GM12878 (cell line): Measurements from ENCODE around the gene PLXNA4. TPM values are rescaled to one million over a fixed set of nuclear protein-coding genes. Genes with fewer than 3 reads are reported as not detected.

Source experiments
- ATAC-seq: fragments of 200-7000 bp; cut with Tn5 transposase; 3 replicates; pipeline ENCODE4 v1.9.1; 2020; ENCODE audit warnings: mild to moderate bottlenecking, moderate library complexity
- BruUV-seq: library from RNA; stranded (reverse); fragments of 400-500 nt; replicated peaks from 2 replicates; lab custom pipeline; 2021; lab: Mats Ljungman, UMichigan
- CTCF ChIA-PET: fragments of 300-600 bp; sonication (Branson Sonifier 250); formaldehyde crosslinking; extraction: SDS; loops from one replicate; lab custom pipeline; 2021; ENCODE audit warnings: inconsistent platforms; lab: Yijun Ruan, JAX
- POLR2A ChIA-PET: fragments of 350-600 bp; formaldehyde crosslinking; extraction: SDS; loops from one replicate; lab custom pipeline; 2021; ENCODE audit warnings: inconsistent platforms; lab: Charles Lee
- RAD21 ChIA-PET: fragments of 300-600 bp; sonication (Branson Sonifier 250); formaldehyde crosslinking; loops from one replicate; lab custom pipeline; 2023; ENCODE audit warnings: antibody characterized with exemption; ENCODE audit not compliant: unreplicated experiment; lab: Charles Lee
- SMC1A ChIA-PET: fragments of 300-600 bp; sonication (Branson Sonifier 250); formaldehyde crosslinking; loops from one replicate; lab custom pipeline; 2023; ENCODE audit not compliant: unreplicated experiment, uncharacterized antibody; lab: Charles Lee
- DNase-seq: peaks from one replicate; pipeline ENCODE4 v3.0.0-alpha.2; 2011; ENCODE audit warnings: low read depth, low spot score
- FAIRE-seq: peaks from 3 replicates; lab custom pipeline; 2011; peaks lifted over from hg19 to GRCh38; lab: Jason Lieb, UNC
- H2AFZ ChIP-seq: 2 replicates; pipeline ENCODE4 v1.6.0; 2011; ENCODE audit warnings: low read depth, low read length, control low read depth; ENCODE audit not compliant: control insufficient read depth
- H3K27ac ChIP-seq: 2 replicates; pipeline ENCODE4 v1.5.1; 2011; ENCODE audit warnings: control low read depth; ENCODE audit not compliant: control insufficient read depth, insufficient read depth
- H3K27me3 ChIP-seq, 2 experiments: replicated peaks in 1 of 2; 2 replicates each; pipeline versions ENCODE4 v1.6.0 to v1.6.1; 2011; ENCODE audit warnings: low read length in 1 of 2; ENCODE audit not compliant: control insufficient read depth in 2 of 2, insufficient read depth in 2 of 2
- H3K36me3 ChIP-seq, 2 experiments: 2 replicates each; pipeline ENCODE4 v1.5.1; 2011; ENCODE audit warnings: low read length in 1 of 2; ENCODE audit not compliant: control insufficient read depth in 2 of 2, insufficient read depth in 2 of 2
- H3K4me1 ChIP-seq: 2 replicates; pipeline ENCODE4 v1.6.1; 2011; ENCODE audit warnings: mild to moderate bottlenecking, low read length, moderate library complexity, mixed read lengths; ENCODE audit not compliant: control insufficient read depth, insufficient read depth
- H3K4me2 ChIP-seq: 2 replicates; pipeline ENCODE4 v1.6.0; 2011; ENCODE audit warnings: control low read depth; ENCODE audit not compliant: control insufficient read depth, insufficient read depth
- H3K4me3 ChIP-seq: fragments of 200-600 bp; sonication (generic); 2 replicates; pipeline ENCODE4 v1.5.1; 2016
- H3K79me2 ChIP-seq: 2 replicates; pipeline ENCODE4 v1.6.0; 2011; ENCODE audit warnings: low read length; ENCODE audit not compliant: control insufficient read depth, insufficient read depth
- H3K9ac ChIP-seq: 2 replicates; pipeline ENCODE4 v1.8.0; 2011; ENCODE audit warnings: low read length, control low read depth, mixed read lengths; ENCODE audit not compliant: control insufficient read depth, insufficient read depth
- H3K9me3 ChIP-seq: replicated peaks from 3 replicates; pipeline ENCODE4 v1.5.1; 2011; ENCODE audit warnings: mild to moderate bottlenecking, low read length; ENCODE audit not compliant: control insufficient read depth, insufficient read depth
- H4K20me1 ChIP-seq: 2 replicates; pipeline ENCODE4 v1.6.0; 2011; ENCODE audit not compliant: control insufficient read depth, insufficient read depth
- ATF7 ChIP-seq: fragments of 450-650 bp; IDR thresholded peaks from 2 replicates; pipeline ENCODE4 v1.6.1; 2016; ENCODE audit warnings: low read depth, mild to moderate bottlenecking
- E2F8 ChIP-seq: fragments of 450-650 bp; IDR thresholded peaks from 2 replicates; pipeline ENCODE4 v1.6.1; 2018; ENCODE audit warnings: mild to moderate bottlenecking, low read depth, moderate library complexity; ENCODE audit not compliant: partially characterized antibody
- EP300 ChIP-seq, 2 experiments: fragments of 150-350 bp in 1 of 2; IDR thresholded peaks; 2 replicates each; pipeline ENCODE4 v1.6.1; 2011 to 2012; ENCODE audit warnings: low read depth in 2 of 2, low read length in 2 of 2, borderline replicate concordance in 1 of 2, improper control_type of control experiment in 1 of 2, inconsistent platforms in 1 of 2; ENCODE audit not compliant: control insufficient read depth in 1 of 2
- KAT2A ChIP-seq: conservative IDR thresholded peaks from 2 replicates; pipeline ENCODE4 v1.6.1; 2011; ENCODE audit warnings: low read depth, low read length; ENCODE audit not compliant: control insufficient read depth
- LARP7 ChIP-seq: fragments of 450-650 bp; IDR thresholded peaks from 2 replicates; pipeline ENCODE4 v1.6.1; 2017; ENCODE audit warnings: mild to moderate bottlenecking
- MYC ChIP-seq: IDR thresholded peaks from 2 replicates; pipeline ENCODE4 v1.6.1; 2011; ENCODE audit warnings: mild to moderate bottlenecking, low read length, moderate library complexity, inconsistent platforms; ENCODE audit not compliant: insufficient read depth, insufficient replicate concordance, insufficient read length, severe bottlenecking
- POU2F2 ChIP-seq: IDR thresholded peaks from 3 replicates; pipeline ENCODE4 v1.6.1; 2011; ENCODE audit warnings: low read depth, mild to moderate bottlenecking, low read length, borderline replicate concordance
- RBBP5 ChIP-seq: fragments of 200-600 bp; sonication (generic); conservative IDR thresholded peaks from 2 replicates; pipeline ENCODE4 v1.6.1; 2016
- RCOR1 ChIP-seq: conservative IDR thresholded peaks from 2 replicates; pipeline ENCODE4 v1.6.1; 2012; ENCODE audit warnings: low read depth, low read length, improper control_type of control experiment
- RUNX3 ChIP-seq: IDR thresholded peaks from 2 replicates; pipeline ENCODE4 v1.6.1; 2012; ENCODE audit warnings: low read length, inconsistent platforms
- SRF ChIP-seq, 2 experiments: IDR thresholded peaks; 2 replicates each; pipeline ENCODE4 v1.6.1; 2011; ENCODE audit warnings: low read depth in 2 of 2, low read length in 2 of 2, mild to moderate bottlenecking in 1 of 2, moderate library complexity in 1 of 2
- SUPT20H ChIP-seq: IDR thresholded peaks from 2 replicates; pipeline ENCODE4 v1.6.1; 2011; ENCODE audit warnings: low read depth, mild to moderate bottlenecking, low read length, moderate library complexity, borderline replicate concordance; ENCODE audit not compliant: control insufficient read depth
- TARDBP ChIP-seq: IDR thresholded peaks from 2 replicates; pipeline ENCODE4 v1.6.1; 2016; ENCODE audit warnings: borderline replicate concordance
- USF1 ChIP-seq: IDR thresholded peaks from 2 replicates; pipeline ENCODE4 v1.6.1; 2011; ENCODE audit warnings: borderline replicate concordance, low read depth, mild to moderate bottlenecking, moderate library complexity, mixed read lengths, low read length; ENCODE audit not compliant: insufficient read depth; ENCODE audit errors: extremely low read length
- WRNIP1 ChIP-seq: IDR thresholded peaks from 2 replicates; pipeline ENCODE4 v1.6.1; 2011; ENCODE audit warnings: low read depth, low read length, improper control_type of control experiment, borderline replicate concordance
- ZBTB4 ChIP-seq: fragments of 450-650 bp; formaldehyde crosslinking; IDR thresholded peaks from 2 replicates; pipeline ENCODE4 v1.4.0; 2022; ENCODE audit warnings: mild to moderate bottlenecking, moderate library complexity
- WGBS: methylation state at CpG from one replicate; pipeline ENCODE4 v1.1.6; 2016; ENCODE audit warnings: low lambda C conversion rate; ENCODE audit not compliant: insufficient replicate concordance, insufficient coverage; ENCODE audit errors: missing lambda C conversion rate; 5-methylcytosine and 5-hydroxymethylcytosine counted together
- in situ Hi-C: fragments of 300-500 bp; cut with MboI; formaldehyde crosslinking; loops from 9 replicates; pipeline ENCODE4 v1.14.3; 2018; ENCODE audit warnings: mixed read lengths
- intact Hi-C: fragments of 100-400 bp; cut with micrococcal nuclease; formaldehyde crosslinking; loops from one replicate; pipeline ENCODE4 v1.14.2; 2022; ENCODE audit not compliant: unreplicated experiment
- polyA plus RNA-seq, 11 experiments: library from polyadenylated mRNA; depleted of rRNA in 4 of 11; unstranded in 6 of 11; stranded (reverse) in 5 of 11; fragments of >200 nt; fragmentation: Nextera tagmentation in 4 of 11; fragmentation: Illumina TruSeq in 1 of 11; extraction: Ambion mirVana in 4 of 11; extraction: Trizol in 1 of 11; gene quantifications; 1 replicate in 1 of 11; 2 replicates in 10 of 11; pipeline versions ENCODE4 v1.2.1 to v1.2.3, GENCODE V29; 2011 to 2016; ENCODE audit warnings: inconsistent platforms in 2 of 11, missing spikeins in 2 of 11, low read depth in 1 of 11
- total RNA-seq, 4 experiments: library from RNA; depleted of rRNA in 3 of 4; stranded (reverse); fragments of >200 nt in 3 of 4; fragmentation: Illumina TruSeq in 1 of 4; extraction: Trizol in 1 of 4; gene quantifications; 2 replicates each; pipeline versions ENCODE4 v1.2.1 to v1.2.3, GENCODE V29; 2013 to 2021

Gene PLXNA4
- total and polyA plus RNA-seq, 10 of the 15 experiments (the other 5 are each of a cell fraction or from before 2014, with no cell fraction given): 0.03 TPM; not detected in 9

- FAIRE-seq: no peak
- RAD21 ChIA-PET: no interaction called here
- Histone ChIP-seq H4K20me1 (no peaks in the 10 kb centered on the region), H3K36me3 (no peaks in the 10 kb centered on the region), H3K27ac (no peak overlapping the region), H3K27me3 (no peaks in the 10 kb centered on the region), H3K4me3 (no peak overlapping the region), H3K4me1 (no peaks in the 10 kb centered on the region), H3K4me2 (no peak overlapping the region), H3K9me3 (no peaks in the 10 kb centered on the region), H3K9ac (no peak overlapping the region), H3K79me2 (no peaks in the 10 kb centered on the region)
- WGBS: 23% methylated on average over 4 of the region's 4 CpGs
- in situ Hi-C loops: no loop called here
- no peak for ATAC-seq
- SMC1A ChIA-PET: no interaction called here
- no peak for DNase-seq
- POLR2A ChIA-PET: no interaction called here
- TF ChIP-seq E2F8 (no peak), MYC (no peak), ATF7 (no peak), LARP7 (no peak), TARDBP (no peak), SUPT20H (no peak), EP300 (IDR thresholded peaks at IDR 0.05; ENCODE audit: borderline replicate concordance in 1 of 2, control insufficient read depth in 1 of 2, low read depth in 2 of 2, low read length in 2 of 2) (no peak), POU2F2 (no peak), USF1 (no peak), ZBTB4 (no peak), KAT2A (no peak), SRF (IDR thresholded peaks at IDR 0.05; ENCODE audit: low read depth in 2 of 2, low read length in 2 of 2) (no peak), RBBP5 (no peak), WRNIP1 (no peak), RCOR1 (no peak), RUNX3 (no peak)
- TF ChIP-seq, all 136 proteins: peak for 0
- BruUV-seq: no TSS peak
- CTCF ChIA-PET: no interaction called here
- intact Hi-C loops: no loop called here
- no peak overlapping the region for H2AFZ ChIP-seq
These were observed 300.6 kb downstream of the PLXNA4 start for GRCh38 chr7:132275416-132276233.
